Measurements from ENCODE around the gene GSTM5.
"Not testable (repeated sequence)": the region's sequence is repeated elsewhere in the genome, so short reads cannot be mapped to it uniquely, and the experiment has no call there.

DNA sequence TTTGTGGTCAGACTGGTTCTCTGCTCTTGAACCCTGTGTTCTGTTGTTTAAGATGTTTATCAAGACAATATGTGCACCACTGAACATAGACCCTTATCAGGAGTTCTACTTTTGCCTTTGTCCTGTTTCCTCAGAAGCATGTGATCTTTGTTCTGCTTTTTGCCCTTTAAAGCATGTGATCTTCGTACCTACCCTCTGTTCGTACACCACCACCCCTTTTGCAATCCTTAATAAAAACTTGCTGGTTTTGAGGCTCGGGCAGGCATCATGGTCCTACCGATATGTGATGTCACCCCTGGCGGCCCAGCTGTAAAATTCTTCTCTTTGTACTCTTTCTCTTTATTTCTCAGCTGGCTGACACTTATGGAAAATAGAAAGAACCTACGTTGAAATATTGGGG, 27.3 kb upstream of the GSTM5 start:
- TF ChIP-seq, protein P1, sequence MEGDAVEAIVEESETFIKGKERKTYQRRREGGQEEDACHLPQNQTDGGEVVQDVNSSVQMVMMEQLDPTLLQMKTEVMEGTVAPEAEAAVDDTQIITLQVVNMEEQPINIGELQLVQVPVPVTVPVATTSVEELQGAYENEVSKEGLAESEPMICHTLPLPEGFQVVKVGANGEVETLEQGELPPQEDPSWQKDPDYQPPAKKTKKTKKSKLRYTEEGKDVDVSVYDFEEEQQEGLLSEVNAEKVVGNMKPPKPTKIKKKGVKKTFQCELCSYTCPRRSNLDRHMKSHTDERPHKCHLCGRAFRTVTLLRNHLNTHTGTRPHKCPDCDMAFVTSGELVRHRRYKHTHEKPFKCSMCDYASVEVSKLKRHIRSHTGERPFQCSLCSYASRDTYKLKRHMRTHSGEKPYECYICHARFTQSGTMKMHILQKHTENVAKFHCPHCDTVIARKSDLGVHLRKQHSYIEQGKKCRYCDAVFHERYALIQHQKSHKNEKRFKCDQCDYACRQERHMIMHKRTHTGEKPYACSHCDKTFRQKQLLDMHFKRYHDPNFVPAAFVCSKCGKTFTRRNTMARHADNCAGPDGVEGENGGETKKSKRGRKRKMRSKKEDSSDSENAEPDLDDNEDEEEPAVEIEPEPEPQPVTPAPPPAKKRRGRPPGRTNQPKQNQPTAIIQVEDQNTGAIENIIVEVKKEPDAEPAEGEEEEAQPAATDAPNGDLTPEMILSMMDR (IDR thresholded peaks at IDR 0.05): not testable (repeated sequence)
- not testable (repeated sequence) for TF ChIP-seq POLR2A (IDR thresholded peaks at IDR 0.05)

All from adrenal gland (tissue), 5 donors.